GM21529 (cell line): ENCODE measurements around the gene NUCB1.
"Not testable (repeated sequence)": the region's sequence is repeated elsewhere in the genome, so short reads cannot be mapped to it uniquely, and the experiment has no call there.

Experiments
- ATAC-seq: cut with Tn5 transposase; IDR thresholded peaks from one replicate; pipeline ENCODE4 v1.9.1; 2021; ENCODE audit not compliant: unreplicated experiment

The NUCB1 gene

DNA sequence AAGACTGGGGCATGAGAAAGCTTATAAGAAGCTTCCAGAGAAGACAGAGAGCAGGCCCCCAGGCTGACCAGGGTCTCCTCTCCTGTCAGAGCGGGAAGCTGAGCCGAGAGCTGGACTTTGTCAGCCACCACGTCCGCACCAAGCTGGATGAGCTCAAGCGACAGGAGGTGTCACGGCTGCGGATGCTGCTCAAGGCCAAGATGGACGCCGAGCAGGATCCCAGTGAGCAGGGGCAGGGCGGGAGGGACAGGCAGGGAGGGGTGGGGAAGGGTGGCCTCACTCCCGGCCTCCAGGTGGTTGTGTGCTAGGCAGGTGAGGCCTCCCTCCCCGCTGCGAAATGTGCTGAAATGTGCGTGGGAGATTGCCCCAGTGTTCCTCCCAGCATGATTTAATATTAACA lies 5.6 kb downstream of the NUCB1 start:
- ATAC-seq: no peak

DNA sequence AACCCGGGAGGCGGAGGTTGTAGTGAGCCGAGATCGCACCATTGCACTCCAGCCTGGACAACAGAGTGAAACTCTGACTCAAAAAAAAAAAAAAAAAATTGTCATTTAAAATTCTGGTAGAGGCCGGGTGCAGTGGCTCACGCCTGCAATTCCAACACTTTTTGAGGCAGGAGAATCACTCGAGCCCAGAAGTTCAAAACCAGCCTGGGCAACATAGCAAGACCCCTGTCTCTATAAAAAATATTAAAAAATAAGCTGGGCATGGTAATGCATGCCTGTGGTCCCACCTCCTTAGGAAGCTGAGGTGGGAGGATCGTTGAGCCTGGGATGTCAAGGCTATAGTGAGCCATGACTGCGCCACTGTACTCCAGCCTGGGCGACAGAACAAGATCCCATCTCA lies 6.2 kb downstream of the NUCB1 start:
- no peak for ATAC-seq

DNA sequence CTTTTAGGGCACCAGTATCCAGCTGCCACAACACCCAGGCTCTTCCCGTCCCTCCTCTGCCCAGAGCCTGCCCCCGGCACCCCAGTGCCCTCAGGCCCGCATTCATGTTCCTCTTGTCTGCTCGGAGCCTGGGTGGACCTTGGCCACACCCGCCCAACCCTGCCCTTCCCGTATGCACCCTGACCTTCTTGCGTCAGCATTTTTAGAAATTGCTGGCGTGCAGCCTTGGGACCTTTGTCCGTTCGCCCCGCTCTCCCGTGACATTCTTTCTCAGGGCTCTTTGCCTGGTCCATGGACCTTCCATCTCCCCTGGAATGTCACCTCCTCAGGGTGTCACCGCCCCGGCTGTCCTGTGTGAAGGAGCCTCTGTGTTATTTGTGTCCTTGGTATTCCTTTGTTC lies 7.6 kb downstream of the NUCB1 start:
- ATAC-seq: no peak

DNA sequence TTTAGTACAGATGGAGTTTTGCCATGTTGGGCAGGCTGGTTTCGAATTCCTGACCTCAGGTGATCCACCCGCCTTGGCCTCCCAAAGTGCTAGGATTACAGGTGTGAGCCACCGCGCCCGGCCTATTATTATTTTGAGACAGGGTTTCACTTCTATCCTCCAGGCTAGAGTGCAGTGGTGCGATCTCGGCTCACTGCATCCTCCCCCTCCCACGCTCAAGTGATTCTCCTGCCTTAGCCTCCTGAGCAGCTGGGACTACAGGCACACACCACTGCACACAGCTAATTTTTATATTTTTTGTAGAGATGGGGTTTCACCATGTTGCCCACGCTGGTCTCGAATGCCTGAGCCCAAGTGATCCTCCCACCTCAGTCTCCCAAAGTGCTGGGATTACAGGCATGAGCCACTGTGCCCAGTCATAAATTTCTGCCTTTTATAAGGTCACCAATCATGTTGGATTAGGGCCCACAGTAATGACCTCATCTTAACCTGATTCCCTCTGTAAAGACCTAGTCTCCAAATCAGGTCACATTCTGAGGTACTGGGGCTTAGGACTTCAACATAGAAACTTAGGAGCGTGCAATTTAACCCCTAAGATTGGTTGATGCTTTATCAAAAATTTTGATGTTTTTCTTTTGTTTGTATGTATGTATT lies 9.4 kb downstream of the NUCB1 start:
- not testable (repeated sequence) for ATAC-seq

DNA sequence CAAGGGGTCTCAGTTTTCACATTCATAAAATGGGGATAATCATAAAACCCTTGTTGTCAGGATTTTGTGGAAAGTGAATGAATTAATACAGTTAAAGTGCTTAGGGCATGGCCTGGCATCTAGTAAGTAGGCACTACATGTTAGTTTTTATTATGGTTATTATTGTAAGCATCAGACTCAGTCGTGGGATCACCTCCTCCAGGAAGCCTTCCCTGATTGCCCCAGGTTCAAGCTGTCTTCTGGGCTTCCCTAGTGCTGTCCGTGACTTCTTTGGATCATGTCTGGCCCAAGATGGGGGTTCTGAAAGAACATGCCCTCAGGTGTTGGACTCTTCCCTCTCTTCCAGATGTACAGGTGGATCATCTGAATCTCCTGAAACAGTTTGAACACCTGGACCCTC lies 10.7 kb downstream of the NUCB1 start:
- no peak for ATAC-seq

DNA sequence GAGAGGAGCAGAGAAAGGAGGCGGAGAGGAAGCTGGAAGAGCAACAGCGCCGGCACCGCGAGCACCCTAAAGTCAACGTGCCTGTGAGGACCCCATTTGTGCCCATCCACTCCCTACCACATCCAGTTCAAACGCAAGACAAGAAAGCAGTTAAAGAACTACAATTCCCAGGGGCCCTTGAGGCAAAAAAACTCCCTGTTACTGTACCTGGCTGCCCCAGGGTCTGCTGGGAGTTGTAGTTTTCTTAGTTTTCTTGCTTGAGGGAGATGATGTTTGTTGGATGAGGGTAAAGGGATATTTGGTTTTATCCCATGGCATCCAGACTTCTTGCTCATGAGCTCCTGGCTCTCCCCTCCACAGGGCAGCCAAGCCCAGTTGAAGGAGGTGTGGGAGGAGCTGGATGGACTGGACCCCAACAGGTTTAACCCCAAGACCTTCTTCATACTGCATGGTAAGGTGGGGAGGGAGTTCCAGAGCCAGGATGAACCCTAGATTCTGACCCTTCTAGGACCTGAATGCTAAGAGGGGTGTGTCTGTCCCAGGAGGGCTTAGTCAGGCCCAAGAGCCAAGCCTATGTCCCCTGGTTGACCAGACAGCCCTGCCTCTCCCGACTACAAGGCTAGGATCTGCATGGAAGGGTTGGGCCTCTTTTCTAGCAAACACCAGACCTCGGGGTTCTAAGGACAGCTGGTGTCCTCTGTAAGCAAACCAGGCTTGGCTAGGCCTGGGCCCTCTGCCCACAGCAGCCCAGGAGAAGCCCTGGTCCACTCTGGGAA lies 13.2 kb downstream of the NUCB1 start:
- ATAC-seq: no peak

DNA sequence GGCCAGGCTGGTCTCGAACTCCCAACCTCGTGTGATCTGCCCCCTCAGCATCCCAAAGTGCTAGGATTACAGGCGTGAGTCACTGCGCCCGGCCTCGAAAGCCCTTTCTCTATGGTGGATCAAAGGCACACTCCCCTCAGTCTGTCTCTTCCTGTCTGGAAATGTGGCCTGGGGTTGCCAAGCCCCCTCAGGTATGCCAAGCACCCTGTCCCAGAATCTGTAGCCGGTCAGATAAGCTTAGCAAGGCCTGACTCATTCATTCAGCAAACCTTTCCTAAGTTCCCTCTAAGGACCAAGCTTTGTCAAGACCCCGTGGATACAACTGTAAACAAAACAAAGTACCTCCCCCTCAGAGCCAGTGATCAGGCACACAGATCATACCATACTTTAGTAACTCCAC lies 14.1 kb downstream of the NUCB1 start:
- no peak for ATAC-seq

DNA sequence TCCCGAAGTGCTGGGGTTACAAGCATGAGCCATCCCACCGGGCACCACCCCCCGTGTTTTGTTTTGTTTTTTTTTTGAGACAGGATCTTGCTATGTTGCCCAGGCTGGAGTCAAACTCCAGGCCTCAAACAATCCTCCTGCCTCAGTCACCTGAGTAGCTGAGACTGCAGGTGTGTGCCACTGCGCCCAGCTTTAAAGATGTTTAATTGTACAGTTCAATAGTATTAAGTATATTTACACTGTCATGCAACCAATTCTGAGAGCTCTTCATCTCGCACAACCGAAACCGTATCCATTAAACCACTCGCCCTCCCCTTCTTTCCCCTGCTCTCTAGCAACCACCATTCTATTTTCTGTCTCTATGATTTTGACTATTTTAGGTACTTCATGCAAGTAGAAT lies 15.6 kb downstream of the NUCB1 start:
- ATAC-seq: no peak

DNA sequence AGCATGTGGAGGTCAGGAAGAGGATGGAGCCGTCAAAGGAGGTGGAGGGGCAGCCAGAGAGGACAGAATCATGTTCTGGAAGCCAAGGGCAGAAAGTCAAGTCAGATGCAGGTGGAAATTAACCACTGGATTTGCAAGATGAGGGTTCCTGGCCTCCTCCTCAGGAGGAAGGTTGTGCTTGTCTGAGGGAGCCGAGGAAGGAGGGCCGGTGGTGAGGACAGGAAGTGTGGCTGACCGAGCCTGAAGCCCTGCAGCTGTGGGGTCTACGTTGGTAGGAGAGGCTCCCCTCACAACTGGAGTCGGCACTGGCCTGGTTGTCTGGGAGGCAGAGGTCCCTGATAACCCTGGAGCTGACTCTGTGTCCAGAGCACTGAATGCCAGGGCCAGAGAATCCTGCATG lies 18.0 kb downstream of the NUCB1 start:
- no peak for ATAC-seq

DNA sequence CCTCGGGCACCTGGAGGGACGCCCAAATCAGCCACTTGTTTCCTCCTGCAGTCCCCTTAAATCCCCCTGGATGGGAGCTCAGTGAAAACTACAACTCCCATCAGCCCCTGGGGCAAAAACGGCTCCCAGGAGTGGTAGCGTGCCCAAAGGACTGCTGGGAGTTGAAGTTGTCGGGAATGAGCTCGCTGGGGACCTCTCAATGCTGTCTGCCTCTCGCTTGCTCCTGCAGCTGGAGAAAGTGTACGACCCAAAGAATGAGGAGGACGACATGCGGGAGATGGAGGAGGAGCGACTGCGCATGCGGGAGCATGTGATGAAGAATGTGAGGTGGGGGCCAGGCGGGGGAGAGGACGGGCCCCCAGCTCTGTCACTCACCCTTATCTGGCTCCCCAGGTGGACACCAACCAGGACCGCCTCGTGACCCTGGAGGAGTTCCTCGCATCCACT lies 18.7 kb downstream of the NUCB1 start:
- ATAC-seq: no peak

DNA sequence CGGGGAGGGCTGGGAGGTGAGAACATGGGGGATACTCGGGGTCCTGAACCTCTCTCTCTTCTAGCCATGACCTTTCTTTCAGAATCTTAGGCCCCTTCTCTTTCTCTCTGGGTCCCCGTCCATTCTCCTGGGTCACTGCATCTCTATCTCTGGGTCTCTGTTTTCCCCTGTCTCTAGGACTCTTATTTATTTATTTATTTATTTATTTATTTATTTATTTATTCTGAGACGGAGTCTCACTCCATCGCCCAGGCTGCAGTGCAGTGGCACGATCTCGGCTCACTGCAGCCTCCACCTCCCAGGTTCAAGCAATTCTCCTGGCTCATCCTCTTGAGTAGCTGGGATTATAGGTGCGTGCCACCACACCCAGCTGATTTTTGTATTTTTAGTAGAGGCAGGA lies 19.2 kb downstream of the NUCB1 start:
- ATAC-seq: not testable (repeated sequence)

DNA sequence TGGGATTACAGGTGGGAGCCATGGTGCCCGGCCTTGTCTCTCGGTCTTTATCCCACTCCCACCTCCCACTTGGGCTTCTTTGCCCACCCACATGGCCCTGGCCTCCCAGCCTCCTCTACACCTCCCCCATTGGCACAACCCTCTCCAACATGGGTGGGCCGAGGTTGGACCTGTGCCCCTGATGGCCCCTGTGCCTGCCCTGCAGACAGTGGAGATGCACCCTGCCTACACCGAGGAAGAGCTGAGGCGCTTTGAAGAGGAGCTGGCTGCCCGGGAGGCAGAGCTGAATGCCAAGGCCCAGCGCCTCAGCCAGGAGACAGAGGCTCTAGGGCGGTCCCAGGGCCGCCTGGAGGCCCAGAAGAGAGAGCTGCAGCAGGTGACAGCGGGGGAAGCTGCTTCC lies 20.8 kb downstream of the NUCB1 start:
- no peak for ATAC-seq

DNA sequence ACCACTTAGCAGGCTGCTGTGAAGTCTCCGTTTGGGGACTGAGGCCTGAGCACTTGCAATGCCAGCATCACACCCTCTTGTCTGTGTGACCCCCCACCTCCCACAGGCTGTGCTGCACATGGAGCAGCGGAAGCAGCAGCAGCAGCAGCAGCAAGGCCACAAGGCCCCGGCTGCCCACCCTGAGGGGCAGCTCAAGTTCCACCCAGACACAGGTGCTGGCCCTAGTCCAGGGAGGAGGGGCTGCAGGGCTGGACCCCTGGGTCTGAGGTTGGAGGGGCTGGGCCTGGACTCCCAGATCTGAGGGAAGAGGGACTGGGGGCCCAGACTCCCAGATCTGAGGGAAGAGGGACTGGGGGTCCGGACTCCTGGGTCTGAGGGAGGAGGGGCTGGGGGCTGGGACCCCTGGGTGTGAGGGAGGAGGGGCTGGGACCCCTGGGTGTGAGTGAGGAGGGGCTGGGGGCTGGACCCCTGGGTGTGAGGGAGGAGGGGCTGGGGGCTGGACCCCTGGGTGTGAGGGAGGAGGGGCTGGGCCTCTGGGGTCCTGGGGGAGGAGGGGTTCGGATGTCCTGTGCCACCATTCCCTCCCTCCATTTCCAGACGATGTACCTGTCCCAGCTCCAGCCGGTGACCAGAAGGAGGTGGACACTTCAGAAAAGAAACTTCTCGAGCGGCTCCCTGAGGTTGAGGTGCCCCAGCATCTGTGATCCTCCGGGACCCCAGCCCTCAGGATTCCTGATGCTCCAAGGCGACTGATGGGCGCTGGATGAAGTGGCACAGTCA lies 21.8 kb downstream of the NUCB1 start:
- no peak for ATAC-seq

DNA sequence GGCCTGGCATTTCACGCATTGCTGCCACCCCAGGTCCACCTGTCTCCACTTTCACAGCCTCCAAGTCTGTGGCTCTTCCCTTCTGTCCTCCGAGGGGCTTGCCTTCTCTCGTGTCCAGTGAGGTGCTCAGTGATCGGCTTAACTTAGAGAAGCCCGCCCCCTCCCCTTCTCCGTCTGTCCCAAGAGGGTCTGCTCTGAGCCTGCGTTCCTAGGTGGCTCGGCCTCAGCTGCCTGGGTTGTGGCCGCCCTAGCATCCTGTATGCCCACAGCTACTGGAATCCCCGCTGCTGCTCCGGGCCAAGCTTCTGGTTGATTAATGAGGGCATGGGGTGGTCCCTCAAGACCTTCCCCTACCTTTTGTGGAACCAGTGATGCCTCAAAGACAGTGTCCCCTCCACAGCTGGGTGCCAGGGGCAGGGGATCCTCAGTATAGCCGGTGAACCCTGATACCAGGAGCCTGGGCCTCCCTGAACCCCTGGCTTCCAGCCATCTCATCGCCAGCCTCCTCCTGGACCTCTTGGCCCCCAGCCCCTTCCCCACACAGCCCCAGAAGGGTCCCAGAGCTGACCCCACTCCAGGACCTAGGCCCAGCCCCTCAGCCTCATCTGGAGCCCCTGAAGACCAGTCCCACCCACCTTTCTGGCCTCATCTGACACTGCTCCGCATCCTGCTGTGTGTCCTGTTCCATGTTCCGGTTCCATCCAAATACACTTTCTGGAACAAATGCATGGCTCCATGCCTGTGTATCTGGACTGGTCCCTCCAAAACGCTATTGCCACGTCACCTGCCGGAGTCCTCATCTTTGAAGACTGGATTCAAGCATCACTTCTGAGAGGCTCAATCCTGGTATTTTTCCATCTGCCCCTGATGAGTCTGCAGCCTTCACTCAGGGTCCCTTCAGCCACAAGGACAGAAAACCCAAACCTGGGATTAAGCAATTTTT lies 22.7 kb downstream of the NUCB1 start:
- ATAC-seq: no peak

DNA sequence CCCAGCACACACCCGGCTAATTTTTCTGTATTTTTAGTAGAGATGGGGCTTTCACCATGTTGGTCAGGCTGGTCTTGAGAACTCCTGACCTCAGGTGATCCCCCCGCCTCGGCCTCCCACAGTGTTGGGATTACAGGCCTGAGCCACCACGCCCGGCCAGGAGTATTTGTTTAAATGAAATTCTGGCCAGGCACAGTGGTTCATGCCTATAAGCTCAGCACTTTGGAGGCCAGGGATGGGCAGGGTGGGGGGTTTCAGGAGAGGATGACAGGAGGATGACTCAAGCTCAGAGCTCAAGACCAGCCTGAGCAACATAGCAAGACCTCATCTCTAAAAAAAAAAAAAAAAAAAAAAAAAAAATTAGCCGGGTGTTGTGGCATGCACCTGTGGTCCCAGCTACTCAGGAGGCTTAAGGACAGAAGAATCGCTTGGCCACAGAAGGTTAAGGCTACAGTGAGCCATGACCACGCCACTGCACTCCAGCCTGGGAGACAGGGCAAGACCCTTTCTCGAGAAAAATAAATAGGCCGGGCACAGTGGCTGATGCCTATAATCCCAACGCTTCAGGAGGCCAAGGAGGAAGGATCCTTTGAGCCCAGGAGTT lies 25.2 kb downstream of the NUCB1 start:
- no peak for ATAC-seq

DNA sequence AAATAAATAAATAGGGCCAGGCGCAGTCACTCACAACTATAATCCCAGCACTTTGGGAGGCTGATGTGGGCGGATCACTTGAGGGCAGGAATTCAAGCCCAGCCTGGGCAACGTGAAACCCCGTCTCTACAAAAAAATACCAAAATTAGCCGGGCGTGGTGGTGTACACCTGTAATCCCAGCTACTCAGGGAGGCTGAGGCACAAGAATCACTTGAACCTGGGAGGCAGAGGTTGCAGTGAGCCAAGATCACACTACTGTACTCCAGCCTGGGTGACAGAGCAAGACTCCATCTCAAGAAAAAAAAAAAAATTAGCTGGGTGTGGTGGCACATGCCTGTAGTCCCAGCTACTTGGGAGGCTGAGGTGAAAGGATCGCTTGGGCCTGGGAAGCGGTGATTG lies 25.8 kb downstream of the NUCB1 start:
- not testable (repeated sequence) for ATAC-seq

DNA sequence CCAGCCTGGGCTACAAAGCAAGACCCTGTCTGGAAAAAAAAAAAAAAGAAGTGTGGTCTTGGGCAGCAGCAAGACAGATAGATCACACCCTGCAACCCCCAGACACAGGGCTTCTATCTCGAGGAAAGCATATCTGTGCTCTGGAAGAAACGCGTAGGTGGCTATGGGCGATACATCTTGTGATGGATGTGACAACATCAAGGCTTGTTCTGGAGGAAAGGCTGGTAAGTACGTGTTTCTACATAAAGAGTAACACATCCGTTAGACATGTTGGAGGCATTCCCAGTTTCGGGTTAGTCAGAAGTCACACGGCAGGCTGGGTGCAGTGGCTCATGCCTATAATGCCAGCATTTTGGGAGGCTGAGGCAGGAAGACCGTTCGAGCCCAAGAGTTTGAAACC lies 26.8 kb downstream of the NUCB1 start:
- ATAC-seq: no peak

DNA sequence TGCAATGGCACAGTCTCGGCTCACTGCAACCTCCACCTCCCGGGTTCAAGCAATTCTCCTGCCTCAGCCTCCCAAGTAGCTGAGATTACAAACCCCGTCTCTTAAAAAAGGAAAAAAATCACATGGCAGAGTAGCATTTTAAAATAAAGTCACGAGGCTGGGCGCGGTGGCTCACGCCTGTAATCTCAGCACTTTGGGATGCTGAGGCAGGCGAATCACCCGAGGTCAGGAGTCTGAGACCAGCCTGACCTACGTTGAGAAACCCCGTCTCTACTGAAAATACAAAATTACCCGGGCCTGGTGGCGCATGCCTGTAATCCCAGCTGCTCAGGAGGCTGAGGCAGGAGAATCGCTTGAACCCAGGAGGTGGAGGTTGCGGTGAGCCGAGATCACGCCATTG lies 27.6 kb downstream of the NUCB1 start:
- not testable (repeated sequence) for ATAC-seq

DNA sequence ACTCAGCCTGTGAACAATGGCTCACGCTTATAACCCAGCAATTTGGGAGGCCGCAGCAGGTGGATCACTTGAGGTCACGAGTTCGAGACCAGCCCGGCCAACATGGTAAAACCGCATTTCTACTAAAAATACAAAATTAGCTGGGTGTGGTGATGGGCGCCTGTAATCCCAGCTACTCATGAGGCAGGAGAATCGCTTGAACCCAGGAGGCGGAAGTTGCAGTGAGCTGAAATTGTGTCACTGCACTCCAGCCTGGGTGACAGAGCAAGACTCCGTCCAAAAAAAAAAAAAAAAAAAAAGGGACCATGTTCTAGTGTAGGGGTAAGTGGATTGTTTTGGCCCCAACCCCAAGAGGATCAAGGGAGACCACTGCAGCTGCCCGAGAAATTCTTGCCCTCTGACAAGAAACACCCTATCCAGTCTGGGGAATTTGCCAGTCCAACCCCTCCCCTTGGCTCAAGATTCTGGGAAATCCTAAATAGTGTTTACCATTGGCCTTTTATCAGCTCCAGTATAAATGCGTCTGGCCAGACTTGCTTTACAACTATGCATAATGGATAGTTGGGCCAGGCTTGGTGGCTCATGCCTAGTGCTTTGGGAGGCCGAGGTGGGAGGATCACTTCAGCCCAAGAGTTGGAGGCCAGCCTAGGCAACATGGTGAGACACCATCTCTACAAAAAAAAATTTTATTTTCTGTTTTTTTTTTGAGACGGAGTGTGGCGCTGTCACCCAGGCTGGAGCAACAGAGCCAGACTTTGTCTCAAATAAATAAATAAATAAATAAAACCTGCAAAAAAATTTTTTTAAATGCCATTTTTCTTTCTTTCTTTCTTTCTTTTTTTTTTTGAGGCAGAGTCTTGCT lies 28.3 kb downstream of the NUCB1 start:
- ATAC-seq: no peak
